BLaER1 (cell line): ENCODE data around the gene VMO1.

Source experiments
- H3K27ac ChIP-seq: shearing (Covaris generic); formaldehyde crosslinking; 2 replicates; pipeline ENCODE4 v1.8.1; 2022
- H3K27me3 ChIP-seq: shearing (Covaris generic); formaldehyde crosslinking; 2 replicates; pipeline ENCODE4 v1.8.1; 2022
- H3K36me3 ChIP-seq: shearing (Covaris generic); formaldehyde crosslinking; 2 replicates; pipeline ENCODE4 v1.8.1; 2022
- H3K4me1 ChIP-seq: shearing (Covaris generic); formaldehyde crosslinking; 2 replicates; pipeline ENCODE4 v1.8.1; 2022
- H3K4me2 ChIP-seq: shearing (Covaris generic); formaldehyde crosslinking; 2 replicates; pipeline ENCODE4 v1.8.1; 2022
- H3K4me3 ChIP-seq: shearing (Covaris generic); formaldehyde crosslinking; 2 replicates; pipeline ENCODE4 v1.8.1; 2022
- H3K9ac ChIP-seq: shearing (Covaris generic); formaldehyde crosslinking; 2 replicates; pipeline ENCODE4 v1.8.1; 2022
- H3K9me3 ChIP-seq: shearing (Covaris generic); formaldehyde crosslinking; 2 replicates; pipeline ENCODE4 v1.8.1; 2022
- H4K20me1 ChIP-seq: shearing (Covaris generic); formaldehyde crosslinking; 2 replicates; pipeline ENCODE4 v1.8.1; 2022
- Cebpa-rat ChIP-seq: shearing (Covaris generic); IDR thresholded peaks from 2 replicates; pipeline ENCODE4 v1.8.1; 2022

VMO1 gene

GRCh38 chr17:4743898-4744297 lies 42.3 kb downstream of the VMO1 start:
- peaks cover 40% of the 10 kb centered on the region for H3K27me3 ChIP-seq
- H3K27ac ChIP-seq, result no peak overlapping the region
- peaks cover 19% of the 10 kb centered on the region for H4K20me1 ChIP-seq

GRCh38 chr17:4743216-4743615 lies 42.9 kb downstream of the VMO1 start:
- Histone ChIP-seq H3K4me2 (peak overlapping the region; percentile 68), H3K9me3 (no peaks in the 10 kb centered on the region), H3K27ac (no peak overlapping the region), H3K4me3 (no peak overlapping the region), H3K4me1 (peaks cover 74% of the 10 kb centered on the region), H3K36me3 (no peaks in the 10 kb centered on the region), H3K9ac (no peak overlapping the region), H4K20me1 (peaks cover 25% of the 10 kb centered on the region), H3K27me3 (peaks cover 47% of the 10 kb centered on the region)
- no peak for TF ChIP-seq Cebpa-rat

More at GRCh38 chr17:4743898-4744297, 42.3 kb downstream of the VMO1 start:
- no peaks in the 10 kb centered on the region for H3K9me3 ChIP-seq
- no peak for TF ChIP-seq Cebpa-rat
- H3K9ac ChIP-seq, result no peak overlapping the region
- H3K4me1 ChIP-seq, result peaks cover 74% of the 10 kb centered on the region
- no peaks in the 10 kb centered on the region for H3K36me3 ChIP-seq
- no peak overlapping the region for H3K4me3 ChIP-seq
- peak overlapping the region; percentile 68; the same call in 1 of the 2 replicates for H3K4me2 ChIP-seq

GRCh38 chr17:4742629-4743028 lies 43.5 kb downstream of the VMO1 start:
- Histone ChIP-seq H3K4me2 (peak overlapping the region; percentile 68), H3K9me3 (no peaks in the 10 kb centered on the region), H3K4me3 (no peak overlapping the region), H3K27ac (no peak overlapping the region), H3K36me3 (no peaks in the 10 kb centered on the region), H3K27me3 (peaks cover 53% of the 10 kb centered on the region), H3K4me1 (peaks cover 70% of the 10 kb centered on the region), H3K9ac (no peak overlapping the region), H4K20me1 (peaks cover 28% of the 10 kb centered on the region)
- TF ChIP-seq Cebpa-rat, result no peak

GRCh38 chr17:4742133-4742532 lies 44.0 kb downstream of the VMO1 start:
- Histone ChIP-seq H3K9me3 (no peaks in the 10 kb centered on the region), H3K27me3 (peaks cover 58% of the 10 kb centered on the region), H4K20me1 (peaks cover 28% of the 10 kb centered on the region), H3K4me1 (peaks cover 65% of the 10 kb centered on the region), H3K27ac (no peak overlapping the region), H3K36me3 (no peaks in the 10 kb centered on the region), H3K4me2 (peak overlapping the region; percentile 68), H3K9ac (no peak overlapping the region), H3K4me3 (no peak overlapping the region)
- no peak for TF ChIP-seq Cebpa-rat

- peaks cover 64% of the 10 kb centered on the region for H3K27me3 ChIP-seq
- H3K9me3 ChIP-seq, result no peaks in the 10 kb centered on the region
- H3K9ac ChIP-seq, result no peak overlapping the region
- H3K4me3 ChIP-seq, result no peak overlapping the region
- no peaks in the 10 kb centered on the region for H3K36me3 ChIP-seq
- no peak for TF ChIP-seq Cebpa-rat
- no peak overlapping the region for H3K4me2 ChIP-seq
- H3K4me1 ChIP-seq, result peaks cover 59% of the 10 kb centered on the region
- H3K27ac ChIP-seq, result no peak overlapping the region
- H4K20me1 ChIP-seq, result peaks cover 28% of the 10 kb centered on the region
Measured at GRCh38 chr17:4741544-4741943, 44.6 kb downstream of the VMO1 start.

- Histone ChIP-seq H3K36me3 (no peaks in the 10 kb centered on the region), H3K27me3 (peaks cover 74% of the 10 kb centered on the region), H3K4me3 (no peak overlapping the region), H3K27ac (no peak overlapping the region), H3K4me1 (peaks cover 60% of the 10 kb centered on the region), H3K9me3 (no peaks in the 10 kb centered on the region), H3K9ac (no peak overlapping the region), H3K4me2 (no peak overlapping the region), H4K20me1 (peaks cover 28% of the 10 kb centered on the region)
- TF ChIP-seq Cebpa-rat, result no peak
Measured at GRCh38 chr17:4740584-4740983, 45.6 kb downstream of the VMO1 start.

GRCh38 chr17:4740025-4740351 lies 46.2 kb downstream of the VMO1 start:
- Histone ChIP-seq H3K27me3 (peaks cover 76% of the 10 kb centered on the region), H3K9me3 (no peaks in the 10 kb centered on the region), H3K9ac (peak overlapping the region; percentile 66; the same call in 1 of the 2 replicates), H3K36me3 (no peaks in the 10 kb centered on the region), H4K20me1 (peaks cover 28% of the 10 kb centered on the region), H3K4me2 (peak overlapping the region; percentile 99), H3K4me1 (peaks cover 54% of the 10 kb centered on the region), H3K4me3 (peak overlapping the region; percentile 80), H3K27ac (no peak overlapping the region)
- no peak for TF ChIP-seq Cebpa-rat

GRCh38 chr17:4739122-4740024 lies 46.8 kb downstream of the VMO1 start, which contains the start of the genes CXCL16 and ZMYND15:
CXCL16 (minus strand) TSS chr17:4739928; CDS start chr17:4739339, 589 bp downstream.
ZMYND15 (plus strand) TSS chr17:4739833; CDS start chr17:4740549, 716 bp downstream.
- H3K36me3 ChIP-seq, result no peaks in the 10 kb centered on the region
- peak within 1 kb of the TSS; percentile 99 for H3K4me2 ChIP-seq
- peaks cover 48% of the 10 kb centered on the region for H3K4me1 ChIP-seq
- no peaks in the 10 kb centered on the region for H3K9me3 ChIP-seq
- peak within 1 kb of the TSS; percentile 14; the same call in 1 of the 2 replicates for H3K27ac ChIP-seq
- H4K20me1 ChIP-seq, result peaks cover 28% of the 10 kb centered on the region
- peak within 1 kb of the TSS; percentile 66 for H3K9ac ChIP-seq
- TF ChIP-seq Cebpa-rat, result no peak
- peaks cover 76% of the 10 kb centered on the region for H3K27me3 ChIP-seq
- H3K4me3 ChIP-seq, result peak within 1 kb of the TSS; percentile 80

GRCh38 chr17:4738136-4739121 lies 47.7 kb downstream of the VMO1 start:
- Histone ChIP-seq H3K36me3 (no peaks in the 10 kb centered on the region), H3K4me2 (peak overlapping the region; percentile 99), H3K27ac (no peak overlapping the region), H3K9me3 (no peaks in the 10 kb centered on the region), H3K27me3 (peaks cover 76% of the 10 kb centered on the region), H3K4me3 (peak overlapping the region; percentile 80), H4K20me1 (peaks cover 28% of the 10 kb centered on the region), H3K4me1 (peaks cover 45% of the 10 kb centered on the region), H3K9ac (no peak overlapping the region)
- no peak for TF ChIP-seq Cebpa-rat
